ENCODE results near the gene TPH1. TPM values are rescaled to one million over a fixed set of nuclear protein-coding genes. Genes with fewer than 3 reads are reported as not detected.

The TPH1 gene
- total and polyA plus RNA-seq, 10 of the 15 experiments (the other 5 are each of a cell fraction or from before 2014, with no cell fraction given) = 0.05 to 0.82 (median 0.29) TPM

DNA sequence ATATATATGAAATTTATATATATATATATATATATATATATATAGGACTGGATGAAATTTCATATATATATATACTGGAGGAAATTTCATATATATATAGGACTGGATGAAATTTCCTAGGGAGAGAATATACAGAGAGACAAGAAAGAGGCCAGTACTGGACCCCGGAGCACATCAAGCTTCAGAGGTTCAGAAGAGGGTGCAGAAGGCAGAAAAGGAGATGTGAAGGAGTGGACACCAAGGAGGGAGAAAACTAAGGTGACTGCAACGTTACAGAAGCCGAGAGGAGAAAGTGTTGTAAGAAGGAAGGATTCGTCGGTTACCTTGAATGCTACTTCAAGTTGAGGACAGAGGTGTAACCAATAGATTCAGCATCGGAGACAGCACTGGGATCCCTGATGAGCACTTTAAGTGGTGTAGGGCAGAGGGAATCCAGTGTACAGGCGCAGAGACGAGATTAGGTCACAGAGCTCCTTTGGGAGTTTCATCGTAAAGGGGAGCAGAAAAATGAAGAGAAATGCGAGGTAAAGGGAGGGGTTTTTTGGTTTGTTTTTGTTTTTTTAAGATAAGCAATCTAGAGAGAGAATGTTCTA lies 8.5 kb upstream of the TPH1 start:
- WGBS (ENCODE audit: insufficient coverage, insufficient replicate concordance, low lambda C conversion rate, missing lambda C conversion rate) = 88% methylated on average over 10 of the region's 10 CpGs
- no peaks in the 10 kb centered on the region for H3K27me3 ChIP-seq (replicated peaks in 1 of 2; ENCODE audit: control insufficient read depth in 2 of 2, insufficient read depth in 2 of 2, low read length in 1 of 2)
- no peaks in the 10 kb centered on the region for H3K36me3 ChIP-seq (ENCODE audit: control insufficient read depth in 2 of 2, insufficient read depth in 2 of 2, low read length in 1 of 2)
- TF ChIP-seq EGR1 (IDR thresholded peaks at IDR 0.05; ENCODE audit: borderline replicate concordance in 1 of 2, low read depth in 2 of 2, low read length in 2 of 2) (no peak), ZNF622 (IDR thresholded peaks at IDR 0.05) (no peak), NR2C2 (IDR thresholded peaks at IDR 0.05; ENCODE audit: borderline replicate concordance, control insufficient read depth, insufficient read length, low read depth) (no peak), RAD51 (IDR thresholded peaks at IDR 0.05) (no peak), ZSCAN29 (IDR thresholded peaks at IDR 0.05) (no peak), TBL1XR1 (IDR thresholded peaks at IDR 0.05; ENCODE audit: low read depth, low read length) (no peak), IKZF2 (IDR thresholded peaks at IDR 0.05) (no peak), BCL11A (IDR thresholded peaks at IDR 0.05; ENCODE audit: low read depth, low read length) (no peak)
- TF ChIP-seq, protein P1, sequence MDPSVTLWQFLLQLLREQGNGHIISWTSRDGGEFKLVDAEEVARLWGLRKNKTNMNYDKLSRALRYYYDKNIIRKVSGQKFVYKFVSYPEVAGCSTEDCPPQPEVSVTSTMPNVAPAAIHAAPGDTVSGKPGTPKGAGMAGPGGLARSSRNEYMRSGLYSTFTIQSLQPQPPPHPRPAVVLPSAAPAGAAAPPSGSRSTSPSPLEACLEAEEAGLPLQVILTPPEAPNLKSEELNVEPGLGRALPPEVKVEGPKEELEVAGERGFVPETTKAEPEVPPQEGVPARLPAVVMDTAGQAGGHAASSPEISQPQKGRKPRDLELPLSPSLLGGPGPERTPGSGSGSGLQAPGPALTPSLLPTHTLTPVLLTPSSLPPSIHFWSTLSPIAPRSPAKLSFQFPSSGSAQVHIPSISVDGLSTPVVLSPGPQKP (IDR thresholded peaks at IDR 0.05; ENCODE audit: low read depth, low read length) = no peak
- SMC1A ChIA-PET (ENCODE audit: uncharacterized antibody, unreplicated experiment) = interaction anchor here (0.7 kb wide), 1 partner anchor 17 kb away, joined by 3 read pairs; no protein-coding TSS in a partner anchor
- H3K4me3 ChIP-seq = no peak overlapping the region
- H3K9me3 ChIP-seq (replicated peaks; ENCODE audit: control insufficient read depth, insufficient read depth, low read length) = no peaks in the 10 kb centered on the region
- no peak overlapping the region for H2AFZ ChIP-seq (ENCODE audit: control insufficient read depth, low read depth, low read length)
- no peaks in the 10 kb centered on the region for H4K20me1 ChIP-seq (ENCODE audit: control insufficient read depth, insufficient read depth)
- H3K27ac ChIP-seq (ENCODE audit: control insufficient read depth, insufficient read depth) = no peak overlapping the region
- no peaks in the 10 kb centered on the region for H3K79me2 ChIP-seq (ENCODE audit: control insufficient read depth, insufficient read depth, low read length)
- H3K4me2 ChIP-seq (ENCODE audit: control insufficient read depth, insufficient read depth) = no peak overlapping the region
- no TSS peak for BruUV-seq (replicated peaks)
- in situ Hi-C loops (cut with MboI) = no loop called here
- FAIRE-seq (peak; percentile 54), DNase-seq (ENCODE audit: low read depth, low spot score) (no peak), ATAC-seq (no peak)
- H3K4me1 ChIP-seq (ENCODE audit: control insufficient read depth, insufficient read depth, low read length) = no peaks in the 10 kb centered on the region
- CTCF ChIA-PET = no interaction called here
- POLR2A ChIA-PET = no interaction called here
- intact Hi-C loops (cut with micrococcal nuclease; ENCODE audit: unreplicated experiment) = no loop called here
- no peak overlapping the region for H3K9ac ChIP-seq (ENCODE audit: control insufficient read depth, insufficient read depth, low read length)
- RAD21 ChIA-PET (ENCODE audit: unreplicated experiment) = no interaction called here
